GM12878 (cell line): ENCODE data around the gene TNFRSF1B. TPM values are rescaled to one million over a fixed set of nuclear protein-coding genes. Genes with fewer than 3 reads are reported as not detected.

Source experiments
- BCL11A ChIP-seq: IDR thresholded peaks from 2 replicates; pipeline ENCODE4 v1.6.1; 2011; ENCODE audit warnings: low read depth, low read length
- BHLHE40 ChIP-seq, 2 experiments: fragments of 450-650 bp in 1 of 2; IDR thresholded peaks; 2 replicates each; pipeline ENCODE4 v1.6.1; 2011 to 2017; ENCODE audit warnings: low read depth in 2 of 2, borderline replicate concordance in 1 of 2, improper control_type of control experiment in 1 of 2, low read length in 1 of 2, mild to moderate bottlenecking in 1 of 2
- ESRRA ChIP-seq: IDR thresholded peaks from 2 replicates; pipeline ENCODE4 v1.6.1; 2012; ENCODE audit warnings: mild to moderate bottlenecking, low read length, improper control_type of control experiment
- FOS ChIP-seq: IDR thresholded peaks from 3 replicates; pipeline ENCODE4 v1.6.1; 2011; ENCODE audit warnings: borderline replicate concordance; ENCODE audit not compliant: insufficient read length; ENCODE audit errors: extremely low read depth
- LARP7 ChIP-seq: fragments of 450-650 bp; IDR thresholded peaks from 2 replicates; pipeline ENCODE4 v1.6.1; 2017; ENCODE audit warnings: mild to moderate bottlenecking
- MEF2B ChIP-seq: fragments of 450-650 bp; IDR thresholded peaks from 2 replicates; pipeline ENCODE4 v1.6.1; 2018; ENCODE audit warnings: mild to moderate bottlenecking, moderate library complexity; ENCODE audit not compliant: partially characterized antibody, poor library complexity, severe bottlenecking
- NRF1 ChIP-seq: conservative IDR thresholded peaks from 2 replicates; pipeline ENCODE4 v1.6.1; 2011; ENCODE audit warnings: mild to moderate bottlenecking, low read depth, low read length, improper control_type of control experiment
- SIN3A ChIP-seq: IDR thresholded peaks from 2 replicates; pipeline ENCODE4 v1.6.1; 2012; ENCODE audit warnings: low read depth, low read length, improper control_type of control experiment
- SP1 ChIP-seq: IDR thresholded peaks from one replicate; pipeline ENCODE4 v1.6.1; 2011; ENCODE audit warnings: low read depth, low read length
- SREBF1 ChIP-seq: IDR thresholded peaks from 2 replicates; pipeline ENCODE4 v1.6.1; 2012; ENCODE audit warnings: mild to moderate bottlenecking, low read length
- SREBF2 ChIP-seq: IDR thresholded peaks from 2 replicates; pipeline ENCODE4 v1.6.1; 2012; ENCODE audit warnings: mild to moderate bottlenecking, low read length
- TCF12 ChIP-seq: IDR thresholded peaks from 2 replicates; pipeline ENCODE4 v1.6.1; 2011; ENCODE audit warnings: low read depth, mild to moderate bottlenecking, low read length
- polyA plus RNA-seq, 11 experiments: library from polyadenylated mRNA; depleted of rRNA in 4 of 11; unstranded in 6 of 11; stranded (reverse) in 5 of 11; fragments of >200 nt; fragmentation: Nextera tagmentation in 4 of 11; fragmentation: Illumina TruSeq in 1 of 11; extraction: Ambion mirVana in 4 of 11; extraction: Trizol in 1 of 11; gene quantifications; 1 replicate in 1 of 11; 2 replicates in 10 of 11; pipeline versions ENCODE4 v1.2.1 to v1.2.3, GENCODE V29; 2011 to 2016; ENCODE audit warnings: inconsistent platforms in 2 of 11, missing spikeins in 2 of 11, low read depth in 1 of 11
- total RNA-seq, 4 experiments: library from RNA; depleted of rRNA in 3 of 4; stranded (reverse); fragments of >200 nt in 3 of 4; fragmentation: Illumina TruSeq in 1 of 4; extraction: Trizol in 1 of 4; gene quantifications; 2 replicates each; pipeline versions ENCODE4 v1.2.1 to v1.2.3, GENCODE V29; 2013 to 2021
- TF ChIP-seq, protein P1 (sequence below): fragments of 150-350 bp; IDR thresholded peaks from 2 replicates; pipeline ENCODE4 v1.6.1; 2016; ENCODE audit warnings: low read depth, low read length
- TF ChIP-seq, protein P2 (sequence below): IDR thresholded peaks from 2 replicates; pipeline ENCODE4 v1.6.1; 2011; ENCODE audit warnings: borderline replicate concordance, low read depth, mild to moderate bottlenecking, moderate library complexity, low read length; ENCODE audit not compliant: insufficient read depth, poor library complexity, severe bottlenecking
- TF ChIP-seq, protein P3 (sequence below): fragments of 450-650 bp; IDR thresholded peaks from 2 replicates; pipeline ENCODE4 v1.6.1; 2016; ENCODE audit warnings: mild to moderate bottlenecking
- TF ChIP-seq, protein P4 (sequence below): IDR thresholded peaks from 2 replicates; pipeline ENCODE4 v1.6.1; 2012; ENCODE audit warnings: improper control_type of control experiment, low read depth, low read length; ENCODE audit not compliant: insufficient replicate concordance

The TNFRSF1B gene
- total and polyA plus RNA-seq, 10 of the 15 experiments (the other 5 are each of a cell fraction or from before 2014, with no cell fraction given) = 10.1 to 87.2 (median 37.3) TPM

DNA sequence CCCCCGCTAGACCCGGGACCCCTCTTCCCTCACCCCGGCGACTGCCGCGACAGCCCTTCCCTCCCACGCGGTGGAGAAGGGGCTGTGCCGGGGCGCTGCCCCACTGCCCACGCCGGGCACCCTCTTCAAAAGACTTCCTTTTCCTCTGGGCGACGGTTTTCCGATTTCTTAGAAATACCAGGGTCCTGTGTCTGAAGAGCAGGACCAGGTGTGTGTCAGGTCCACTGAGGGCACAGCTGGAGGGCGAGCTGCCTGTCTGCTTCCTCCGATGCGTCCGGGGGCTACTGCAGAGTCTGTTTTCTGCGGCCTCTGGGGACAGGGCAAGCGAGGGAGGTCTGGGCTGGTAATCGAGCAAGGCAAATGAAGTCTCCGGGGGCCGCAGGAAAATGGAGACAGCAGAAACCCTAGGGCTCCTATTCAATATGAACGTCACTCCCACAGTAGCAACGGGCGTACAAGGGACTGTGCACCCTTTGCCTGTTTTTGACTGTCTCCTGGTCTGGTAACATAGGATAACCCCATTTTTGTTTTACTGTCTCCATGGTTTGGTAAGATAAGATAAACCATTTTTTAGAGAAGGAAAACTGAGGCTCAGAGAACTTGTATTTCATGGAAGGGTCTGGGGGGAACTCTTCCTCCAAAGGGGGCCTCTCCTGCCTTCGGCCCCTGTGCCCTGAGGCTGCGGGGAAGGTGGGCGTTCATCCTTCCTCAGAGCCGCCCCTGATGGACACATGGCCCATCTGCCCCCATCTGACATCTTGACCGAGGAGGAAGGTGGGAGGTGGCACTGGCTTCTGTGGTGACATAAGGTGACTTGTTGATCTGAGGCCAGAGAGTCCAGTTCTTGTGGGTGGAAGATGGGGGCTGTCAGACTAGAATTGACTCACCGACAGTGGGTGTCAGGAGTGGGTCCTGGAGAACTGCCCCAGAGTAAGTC lies 970 bp downstream of the TNFRSF1B start (continued):
- TF ChIP-seq, protein P1, sequence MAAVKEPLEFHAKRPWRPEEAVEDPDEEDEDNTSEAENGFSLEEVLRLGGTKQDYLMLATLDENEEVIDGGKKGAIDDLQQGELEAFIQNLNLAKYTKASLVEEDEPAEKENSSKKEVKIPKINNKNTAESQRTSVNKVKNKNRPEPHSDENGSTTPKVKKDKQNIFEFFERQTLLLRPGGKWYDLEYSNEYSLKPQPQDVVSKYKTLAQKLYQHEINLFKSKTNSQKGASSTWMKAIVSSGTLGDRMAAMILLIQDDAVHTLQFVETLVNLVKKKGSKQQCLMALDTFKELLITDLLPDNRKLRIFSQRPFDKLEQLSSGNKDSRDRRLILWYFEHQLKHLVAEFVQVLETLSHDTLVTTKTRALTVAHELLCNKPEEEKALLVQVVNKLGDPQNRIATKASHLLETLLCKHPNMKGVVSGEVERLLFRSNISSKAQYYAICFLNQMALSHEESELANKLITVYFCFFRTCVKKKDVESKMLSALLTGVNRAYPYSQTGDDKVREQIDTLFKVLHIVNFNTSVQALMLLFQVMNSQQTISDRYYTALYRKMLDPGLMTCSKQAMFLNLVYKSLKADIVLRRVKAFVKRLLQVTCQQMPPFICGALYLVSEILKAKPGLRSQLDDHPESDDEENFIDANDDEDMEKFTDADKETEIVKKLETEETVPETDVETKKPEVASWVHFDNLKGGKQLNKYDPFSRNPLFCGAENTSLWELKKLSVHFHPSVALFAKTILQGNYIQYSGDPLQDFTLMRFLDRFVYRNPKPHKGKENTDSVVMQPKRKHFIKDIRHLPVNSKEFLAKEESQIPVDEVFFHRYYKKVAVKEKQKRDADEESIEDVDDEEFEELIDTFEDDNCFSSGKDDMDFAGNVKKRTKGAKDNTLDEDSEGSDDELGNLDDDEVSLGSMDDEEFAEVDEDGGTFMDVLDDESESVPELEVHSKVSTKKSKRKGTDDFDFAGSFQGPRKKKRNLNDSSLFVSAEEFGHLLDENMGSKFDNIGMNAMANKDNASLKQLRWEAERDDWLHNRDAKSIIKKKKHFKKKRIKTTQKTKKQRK = no peak
- TF ChIP-seq SREBF2 = no peak
- TF ChIP-seq, protein P2, sequence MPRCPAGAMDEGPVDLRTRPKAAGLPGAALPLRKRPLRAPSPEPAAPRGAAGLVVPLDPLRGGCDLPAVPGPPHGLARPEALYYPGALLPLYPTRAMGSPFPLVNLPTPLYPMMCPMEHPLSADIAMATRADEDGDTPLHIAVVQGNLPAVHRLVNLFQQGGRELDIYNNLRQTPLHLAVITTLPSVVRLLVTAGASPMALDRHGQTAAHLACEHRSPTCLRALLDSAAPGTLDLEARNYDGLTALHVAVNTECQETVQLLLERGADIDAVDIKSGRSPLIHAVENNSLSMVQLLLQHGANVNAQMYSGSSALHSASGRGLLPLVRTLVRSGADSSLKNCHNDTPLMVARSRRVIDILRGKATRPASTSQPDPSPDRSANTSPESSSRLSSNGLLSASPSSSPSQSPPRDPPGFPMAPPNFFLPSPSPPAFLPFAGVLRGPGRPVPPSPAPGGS = no peak
- TF ChIP-seq FOS = no peak
- TF ChIP-seq, protein P3, sequence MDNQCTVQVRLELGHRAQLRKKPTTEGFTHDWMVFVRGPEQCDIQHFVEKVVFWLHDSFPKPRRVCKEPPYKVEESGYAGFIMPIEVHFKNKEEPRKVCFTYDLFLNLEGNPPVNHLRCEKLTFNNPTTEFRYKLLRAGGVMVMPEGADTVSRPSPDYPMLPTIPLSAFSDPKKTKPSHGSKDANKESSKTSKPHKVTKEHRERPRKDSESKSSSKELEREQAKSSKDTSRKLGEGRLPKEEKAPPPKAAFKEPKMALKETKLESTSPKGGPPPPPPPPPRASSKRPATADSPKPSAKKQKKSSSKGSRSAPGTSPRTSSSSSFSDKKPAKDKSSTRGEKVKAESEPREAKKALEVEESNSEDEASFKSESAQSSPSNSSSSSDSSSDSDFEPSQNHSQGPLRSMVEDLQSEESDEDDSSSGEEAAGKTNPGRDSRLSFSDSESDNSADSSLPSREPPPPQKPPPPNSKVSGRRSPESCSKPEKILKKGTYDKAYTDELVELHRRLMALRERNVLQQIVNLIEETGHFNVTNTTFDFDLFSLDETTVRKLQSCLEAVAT = 0 out of 2 replicates have a peak, but pooled peaks have one; percentile 28
- TF ChIP-seq BCL11A = no peak
- 0 out of 2 replicates have a peak, but pooled peaks have one; percentile 5 for TF ChIP-seq TCF12
- no peak for TF ChIP-seq SREBF1
- no peak for TF ChIP-seq NRF1
- no peak for TF ChIP-seq SIN3A
- no peak for TF ChIP-seq LARP7
- TF ChIP-seq, protein P4, sequence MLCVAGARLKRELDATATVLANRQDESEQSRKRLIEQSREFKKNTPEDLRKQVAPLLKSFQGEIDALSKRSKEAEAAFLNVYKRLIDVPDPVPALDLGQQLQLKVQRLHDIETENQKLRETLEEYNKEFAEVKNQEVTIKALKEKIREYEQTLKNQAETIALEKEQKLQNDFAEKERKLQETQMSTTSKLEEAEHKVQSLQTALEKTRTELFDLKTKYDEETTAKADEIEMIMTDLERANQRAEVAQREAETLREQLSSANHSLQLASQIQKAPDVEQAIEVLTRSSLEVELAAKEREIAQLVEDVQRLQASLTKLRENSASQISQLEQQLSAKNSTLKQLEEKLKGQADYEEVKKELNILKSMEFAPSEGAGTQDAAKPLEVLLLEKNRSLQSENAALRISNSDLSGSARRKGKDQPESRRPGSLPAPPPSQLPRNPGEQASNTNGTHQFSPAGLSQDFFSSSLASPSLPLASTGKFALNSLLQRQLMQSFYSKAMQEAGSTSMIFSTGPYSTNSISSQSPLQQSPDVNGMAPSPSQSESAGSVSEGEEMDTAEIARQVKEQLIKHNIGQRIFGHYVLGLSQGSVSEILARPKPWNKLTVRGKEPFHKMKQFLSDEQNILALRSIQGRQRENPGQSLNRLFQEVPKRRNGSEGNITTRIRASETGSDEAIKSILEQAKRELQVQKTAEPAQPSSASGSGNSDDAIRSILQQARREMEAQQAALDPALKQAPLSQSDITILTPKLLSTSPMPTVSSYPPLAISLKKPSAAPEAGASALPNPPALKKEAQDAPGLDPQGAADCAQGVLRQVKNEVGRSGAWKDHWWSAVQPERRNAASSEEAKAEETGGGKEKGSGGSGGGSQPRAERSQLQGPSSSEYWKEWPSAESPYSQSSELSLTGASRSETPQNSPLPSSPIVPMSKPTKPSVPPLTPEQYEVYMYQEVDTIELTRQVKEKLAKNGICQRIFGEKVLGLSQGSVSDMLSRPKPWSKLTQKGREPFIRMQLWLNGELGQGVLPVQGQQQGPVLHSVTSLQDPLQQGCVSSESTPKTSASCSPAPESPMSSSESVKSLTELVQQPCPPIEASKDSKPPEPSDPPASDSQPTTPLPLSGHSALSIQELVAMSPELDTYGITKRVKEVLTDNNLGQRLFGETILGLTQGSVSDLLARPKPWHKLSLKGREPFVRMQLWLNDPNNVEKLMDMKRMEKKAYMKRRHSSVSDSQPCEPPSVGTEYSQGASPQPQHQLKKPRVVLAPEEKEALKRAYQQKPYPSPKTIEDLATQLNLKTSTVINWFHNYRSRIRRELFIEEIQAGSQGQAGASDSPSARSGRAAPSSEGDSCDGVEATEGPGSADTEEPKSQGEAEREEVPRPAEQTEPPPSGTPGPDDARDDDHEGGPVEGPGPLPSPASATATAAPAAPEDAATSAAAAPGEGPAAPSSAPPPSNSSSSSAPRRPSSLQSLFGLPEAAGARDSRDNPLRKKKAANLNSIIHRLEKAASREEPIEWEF = no peak
- TF ChIP-seq MEF2B = peak; percentile 43
- TF ChIP-seq SP1 = no peak
- TF ChIP-seq BHLHE40 (IDR thresholded peaks at IDR 0.05; ENCODE audit: borderline replicate concordance in 1 of 2, low read depth in 2 of 2, low read length in 1 of 2) = peak; percentile 29 to 34; a peak in 2 of 4 replicates
- no peak for TF ChIP-seq ESRRA
